Mammary epithelial cell (primary cell): ENCODE data around the gene IER3.

Source experiments
- CTCF ChIP-seq, 2 donors: IDR thresholded peaks in 1 of 2; conservative IDR thresholded peaks in 1 of 2; 2 replicates each; pipeline ENCODE4 v1.5.1; 2011 to 2012; ENCODE audit warnings: inconsistent platforms in 2 of 2, low read length in 2 of 2, mild to moderate bottlenecking in 2 of 2, control low read depth in 1 of 2, low read depth in 1 of 2; ENCODE audit not compliant: insufficient read depth in 1 of 2; ENCODE audit errors: extremely low read depth in 1 of 2
- EZH2 ChIP-seq: IDR thresholded peaks from 2 replicates; pipeline ENCODE4 v1.6.1; 2012; ENCODE audit warnings: low read length, inconsistent platforms, borderline replicate concordance

- TF ChIP-seq CTCF (conservative IDR thresholded peaks at IDR 0.05 in 1 of 2, IDR thresholded peaks at IDR 0.05 in 1 of 2; ENCODE audit: extremely low read depth in 1 of 2, insufficient read depth in 1 of 2, low read depth in 1 of 2, low read length in 2 of 2) (peak; percentile 40 to 83), EZH2 (no peak)
Observed at GRCh38 chr6:30744054-30744805, at the start of gene IER3.
